K562 (cell line): Measurements from ENCODE around the gene OLFML2A. TPM values are rescaled to one million over a fixed set of nuclear protein-coding genes. Genes with fewer than 3 reads are reported as not detected.

Experiments used
- ATAC-seq: fragments of 200-7000 bp; cut with Tn5 transposase; 3 replicates; pipeline ENCODE4 v1.9.1; 2020; ENCODE audit warnings: moderate library complexity
- BruUV-seq: library from RNA; stranded (reverse); fragments of 400-500 nt; replicated peaks from 2 replicates; lab custom pipeline; 2021; lab: Mats Ljungman, UMichigan
- CTCF ChIA-PET: fragments of 300-600 bp; formaldehyde crosslinking; extraction: SDS; loops from one replicate; lab custom pipeline; 2021; ENCODE audit warnings: low intra/inter-chr PET ratio; lab: Yijun Ruan, JAX
- POLR2A ChIA-PET: fragments of 300-600, 350-650 bp; sonication (Branson Sonifier 250); formaldehyde crosslinking; extraction: SDS; loops from one replicate; lab custom pipeline; 2021; ENCODE audit warnings: antibody characterized with exemption, inconsistent platforms; lab: Yijun Ruan, JAX
- DNase-seq, 4 experiments: peaks; one replicate each; pipeline versions ENCODE4 v3.0.0 to v3.0.0-alpha.2; 2011 to 2018; ENCODE audit warnings: low spot score in 3 of 4, mixed read lengths in 3 of 4; ENCODE audit errors: extremely low read depth in 1 of 4
- FAIRE-seq: peaks from 2 replicates; lab custom pipeline; 2011; peaks lifted over from hg19 to GRCh38; lab: Jason Lieb, UNC
- H2AFZ ChIP-seq: 2 replicates; pipeline ENCODE4 v1.6.0; 2011; ENCODE audit warnings: low read depth, low read length, control low read depth, inconsistent platforms
- H3K27ac ChIP-seq: fragments of 200-600 bp; 3 replicates; pipeline ENCODE4 v1.8.0; 2011; ENCODE audit warnings: low read depth, mild to moderate bottlenecking, control low read depth, inconsistent platforms, low read length, moderate library complexity, mixed read lengths; ENCODE audit errors: extremely low read depth
- H3K27me3 ChIP-seq, 2 experiments: fragments of 300-600 bp in 1 of 2; 2 replicates in 1 of 2; 3 replicates in 1 of 2; pipeline versions ENCODE4 v1.6.0 to v1.8.0; 2011; ENCODE audit warnings: inconsistent platforms in 2 of 2, low read length in 2 of 2, mild to moderate bottlenecking in 1 of 2, mixed read lengths in 1 of 2, moderate library complexity in 1 of 2; ENCODE audit not compliant: control insufficient read depth in 2 of 2, insufficient read depth in 2 of 2
- H3K36me3 ChIP-seq: fragments of 300-600 bp; 3 replicates; pipeline ENCODE4 v1.8.0; 2011; ENCODE audit warnings: mild to moderate bottlenecking, low read length, inconsistent platforms; ENCODE audit not compliant: control insufficient read depth, insufficient read depth
- H3K4me1 ChIP-seq, 2 experiments: fragments of 200-600 bp in 1 of 2; replicated peaks in 1 of 2; 2 replicates in 1 of 2; 3 replicates in 1 of 2; pipeline versions ENCODE4 v1.5.1 to v1.8.0; 2011; ENCODE audit warnings: inconsistent platforms in 2 of 2, low read length in 2 of 2, mild to moderate bottlenecking in 1 of 2, mixed read lengths in 1 of 2, moderate library complexity in 1 of 2; ENCODE audit not compliant: control insufficient read depth in 2 of 2, insufficient read depth in 2 of 2
- H3K4me2 ChIP-seq: 2 replicates; pipeline ENCODE4 v1.6.1; 2011; ENCODE audit warnings: low read length, control low read depth, inconsistent platforms, mixed read lengths; ENCODE audit not compliant: insufficient read depth
- H3K4me3 ChIP-seq: fragments of 200-600 bp; sonication (generic), shearing (Covaris generic); 2 replicates; pipeline ENCODE4 v1.5.1; 2016; ENCODE audit warnings: control low read depth, inconsistent platforms
- H3K79me2 ChIP-seq: fragments of 200-600 bp; 3 replicates; pipeline ENCODE4 v1.8.0; 2011; ENCODE audit warnings: low read length, inconsistent platforms; ENCODE audit not compliant: control insufficient read depth, insufficient read depth
- H3K9ac ChIP-seq, 2 experiments: 2 replicates each; pipeline versions ENCODE4 v1.6.0 to v1.6.1; 2011; ENCODE audit warnings: low read depth in 2 of 2, low read length in 2 of 2, control low read depth in 1 of 2, inconsistent platforms in 1 of 2, mild to moderate bottlenecking in 1 of 2, mixed read lengths in 1 of 2; ENCODE audit not compliant: insufficient read depth in 1 of 2
- H3K9me1 ChIP-seq: one replicate; pipeline ENCODE4 v1.6.0; 2011; ENCODE audit warnings: inconsistent platforms, mild to moderate bottlenecking, low read length, moderate library complexity; ENCODE audit not compliant: control insufficient read depth, insufficient read depth
- H3K9me3 ChIP-seq: replicated peaks from 2 replicates; pipeline ENCODE4 v1.5.1; 2011; ENCODE audit warnings: low read depth, low read length, inconsistent platforms; ENCODE audit not compliant: control insufficient read depth, insufficient read depth
- H4K20me1 ChIP-seq: replicated peaks from 2 replicates; pipeline ENCODE4 v1.6.1; 2011; ENCODE audit warnings: low read length, inconsistent platforms, mixed read lengths; ENCODE audit not compliant: control insufficient read depth, insufficient read depth
- ATF1 ChIP-seq, 2 experiments: fragments of 450-650 bp in 1 of 2; IDR thresholded peaks; 2 replicates each; pipeline ENCODE4 v1.6.1; 2016; ENCODE audit warnings: missing compliant biosample characterization in 1 of 2, missing genetic modification characterization in 1 of 2
- ELF1 ChIP-seq: fragments of 200-800 bp; sonication (Bioruptor generic); IDR thresholded peaks from 2 replicates; pipeline ENCODE4 v1.6.1; 2016; ENCODE audit warnings: missing genetic modification characterization, missing compliant biosample characterization
- GABPB2 ChIP-seq: fragments of 250-450 bp; sonication (Bioruptor Pico); conservative IDR thresholded peaks from 2 replicates; pipeline ENCODE4 v1.5.1; 2021; ENCODE audit warnings: mild to moderate bottlenecking
- HNRNPK ChIP-seq: fragments of 200-400 bp; formaldehyde crosslinking; IDR thresholded peaks from one replicate; pipeline ENCODE4 v1.6.1; 2018; ENCODE audit warnings: mild to moderate bottlenecking, low read depth, low read length; ENCODE audit not compliant: poor library complexity, severe bottlenecking
- PTTG1 ChIP-seq: fragments of 450-650 bp; IDR thresholded peaks from 2 replicates; pipeline ENCODE4 v1.6.1; 2016; ENCODE audit warnings: low read depth, mild to moderate bottlenecking, missing genetic modification characterization, missing compliant biosample characterization
- RBM17 ChIP-seq: fragments of 200-400 bp; formaldehyde crosslinking; IDR thresholded peaks from 2 replicates; pipeline ENCODE4 v1.6.1; 2017; ENCODE audit warnings: low read depth, mild to moderate bottlenecking, low read length, borderline replicate concordance
- TFE3 ChIP-seq: fragments of 450-650 bp; formaldehyde crosslinking; IDR thresholded peaks from 2 replicates; pipeline ENCODE4 v1.4.0; 2020; ENCODE audit warnings: mild to moderate bottlenecking, mixed read lengths
- WGBS: fragments of 100-300 bp; shearing (Covaris generic); methylation state at CpG from one replicate; pipeline ENCODE4 v1.1.6; 2016; ENCODE audit warnings: low coverage, mixed read lengths; ENCODE audit not compliant: insufficient coverage; ENCODE audit errors: missing lambda C conversion rate; 5-methylcytosine and 5-hydroxymethylcytosine counted together
- in situ Hi-C: fragments of 300-500 bp; cut with MboI; formaldehyde crosslinking; loops from 4 replicates; pipeline ENCODE4 v1.15.0; 2018; ENCODE audit warnings: inconsistent platforms, mixed read lengths
- intact Hi-C: fragments of 100-400 bp; cut with micrococcal nuclease; formaldehyde crosslinking; loops from 2 replicates; pipeline ENCODE4 v1.14.2; 2022
- polyA plus RNA-seq, 8 experiments: library from polyadenylated mRNA; depleted of rRNA in 4 of 8; stranded (reverse) in 5 of 8; unstranded in 3 of 8; fragments of >200 nt; fragmentation: Nextera tagmentation in 2 of 8; fragmentation: Illumina TruSeq in 1 of 8; extraction: Ambion mirVana in 2 of 8; extraction: Trizol in 1 of 8; gene quantifications; 2 replicates each; pipeline versions ENCODE4 v1.2.1 to v1.2.3, GENCODE V29; 2011 to 2014; ENCODE audit warnings: inconsistent platforms in 1 of 8, missing spikeins in 1 of 8
- total RNA-seq, 7 experiments: library from RNA; depleted of rRNA in 6 of 7; stranded (reverse); fragments of >200 nt in 6 of 7; fragmentation: Illumina TruSeq in 2 of 7; extraction: Trizol in 2 of 7; gene quantifications; 2 replicates each; pipeline versions ENCODE4 v1.2.1 to v1.2.3, GENCODE V29; 2011 to 2021; ENCODE audit warnings: low replicate concordance in 1 of 7

OLFML2A gene
- total and polyA plus RNA-seq, 9 of the 15 experiments (the other 6 are each of a cell fraction or from before 2014, with no cell fraction given): 0.16 TPM; not detected in 8

DNA sequence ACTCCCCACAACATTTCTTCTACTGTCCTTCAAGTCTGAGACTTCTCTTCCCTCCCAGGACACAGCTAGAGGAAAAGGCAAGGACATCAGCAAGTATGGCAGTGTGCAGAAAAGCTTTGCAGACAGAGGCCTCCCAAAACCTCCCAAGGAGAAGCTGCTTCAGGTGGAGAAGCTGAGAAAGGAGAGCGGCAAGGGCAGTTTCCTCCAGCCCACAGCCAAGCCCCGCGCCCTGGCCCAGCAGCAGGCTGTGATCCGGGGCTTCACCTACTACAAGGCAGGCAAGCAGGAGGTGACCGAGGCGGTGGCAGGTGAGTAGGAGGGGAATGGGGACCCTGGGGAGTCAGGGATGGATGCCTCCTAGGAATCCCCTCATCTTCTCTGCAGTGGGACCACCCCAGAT is 24.4 kb downstream of the OLFML2A start:
- FAIRE-seq (no peak), DNase-seq (no peak), ATAC-seq (no peak)
- POLR2A ChIA-PET: interaction anchor here (0.8 to 1.2 kb wide), 3 partner anchors 12 to 61 kb away, joined by 3 to 5 read pairs (median 3); partner anchors contain the start of gene ARPC5L
- no peak overlapping the region for H2AFZ ChIP-seq
- H3K27me3 ChIP-seq: peaks cover 4 to 29% of the 10 kb centered on the region in 2 experiments; a peak in 3 of 5 replicates
- no peaks in the 10 kb centered on the region for H3K36me3 ChIP-seq
- no peaks in the 10 kb centered on the region for H3K9me3 ChIP-seq
- H3K4me1 ChIP-seq: peaks cover 2 to 13% of the 10 kb centered on the region in 2 experiments; a peak in 2 of 5 replicates
- no peaks in the 10 kb centered on the region for H3K79me2 ChIP-seq
- H3K9ac ChIP-seq: no peak overlapping the region
- in situ Hi-C loops (no loop called here), intact Hi-C loops (no loop called here)
- WGBS: 5% methylated on average over 6 of the region's 6 CpGs
- H3K27ac ChIP-seq: no peak overlapping the region
- no peaks in the 10 kb centered on the region for H4K20me1 ChIP-seq
- no peak overlapping the region for H3K4me3 ChIP-seq
- no peaks in the 10 kb centered on the region for H3K9me1 ChIP-seq
- no peak overlapping the region for H3K4me2 ChIP-seq
- no TSS peak for BruUV-seq
- TF ChIP-seq TFE3 (CRISPR knock-in tag) (no peak), PTTG1 (tag) (no peak), ELF1 (tag) (no peak), RBM17 (no peak), HNRNPK (no peak), GABPB2 (CRISPR knock-in tag) (no peak), ATF1 (CRISPR knock-in tag; IDR thresholded peaks at IDR 0.05) (no peak), ATF1 (tag; IDR thresholded peaks at IDR 0.05) (no peak)
- CTCF ChIA-PET: no interaction called here
